Caco-2 (cell line): ENCODE measurements around the gene DEFB121. TPM values are rescaled to one million over a fixed set of nuclear protein-coding genes. Genes with fewer than 3 reads are reported as not detected.

Experiments
- BruUV-seq: library from RNA; stranded (reverse); fragments of 400-500 nt; replicated peaks from 2 replicates; lab custom pipeline; 2021; lab: Mats Ljungman, UMichigan
- CTCF ChIA-PET: fragments of 300-600 bp; sonication (Branson Sonifier 250); formaldehyde crosslinking; loops from one replicate; lab custom pipeline; 2022; ENCODE audit warnings: antibody characterized with exemption; lab: Charles Lee
- POLR2A ChIA-PET: fragments of 300-600 bp; sonication (Branson Sonifier 250); formaldehyde crosslinking; loops from one replicate; lab custom pipeline; 2022; ENCODE audit warnings: antibody characterized with exemption; lab: Charles Lee
- DNase-seq, 2 experiments: peaks; one replicate each; pipeline versions ENCODE4 v3.0.0 to v3.0.0-alpha.2; 2020 to 2022
- H3K27me3 ChIP-seq: replicated peaks from 2 replicates; pipeline ENCODE4 v1.6.0; 2011; ENCODE audit warnings: low read length; ENCODE audit not compliant: control insufficient read depth, insufficient read depth
- H3K36me3 ChIP-seq: 2 replicates; pipeline ENCODE4 v1.5.1; 2011; ENCODE audit warnings: low read length; ENCODE audit not compliant: control insufficient read depth, insufficient read depth
- H3K4me1 ChIP-seq: fragments of 250-450 bp; sonication (Bioruptor Pico); 2 replicates; pipeline ENCODE4 v1.5.1; 2020; ENCODE audit warnings: mild to moderate bottlenecking
- H3K4me3 ChIP-seq: 2 replicates; pipeline ENCODE4 v1.5.1; 2011; ENCODE audit warnings: low read depth, mild to moderate bottlenecking, control low read depth, low read length
- H3K9me3 ChIP-seq: fragments of 250-450 bp; sonication (Bioruptor Pico); 2 replicates; pipeline ENCODE4 v1.5.1; 2020; ENCODE audit warnings: mild to moderate bottlenecking, moderate library complexity
- H3K27ac Mint-ChIP-seq: one replicate; pipeline ENCODE4 v1.8.0; 2022; ENCODE audit warnings: mixed read lengths; ENCODE audit not compliant: unreplicated experiment
- H3K27me3 Mint-ChIP-seq: one replicate; pipeline ENCODE4 v1.8.0; 2022; ENCODE audit warnings: mixed read lengths; ENCODE audit not compliant: insufficient read depth, unreplicated experiment
- H3K36me3 Mint-ChIP-seq: one replicate; pipeline ENCODE4 v1.8.0; 2022; ENCODE audit warnings: mild to moderate bottlenecking, mixed read lengths; ENCODE audit not compliant: insufficient read depth, unreplicated experiment
- H3K4me1 Mint-ChIP-seq: one replicate; pipeline ENCODE4 v1.8.0; 2022; ENCODE audit warnings: low read depth, mixed read lengths; ENCODE audit not compliant: unreplicated experiment
- H3K4me3 Mint-ChIP-seq: one replicate; pipeline ENCODE4 v1.8.0; 2022; ENCODE audit warnings: mild to moderate bottlenecking, moderate library complexity, mixed read lengths; ENCODE audit not compliant: unreplicated experiment
- H3K9me3 Mint-ChIP-seq: one replicate; pipeline ENCODE4 v1.8.0; 2022; ENCODE audit warnings: mixed read lengths; ENCODE audit not compliant: unreplicated experiment
- CTCF ChIP-seq, 2 experiments: fragments of 200-600 bp in 1 of 2; IDR thresholded peaks; 1 replicate in 1 of 2; 2 replicates in 1 of 2; pipeline versions ENCODE4 v1.5.1 to v1.8.0; 2011 to 2022; ENCODE audit warnings: antibody characterized with exemption in 1 of 2, control low read depth in 1 of 2, inconsistent platforms in 1 of 2, low read depth in 1 of 2, low read length in 1 of 2, mild to moderate bottlenecking in 1 of 2, moderate library complexity in 1 of 2; ENCODE audit not compliant: insufficient read depth in 1 of 2, severe bottlenecking in 1 of 2, unreplicated experiment in 1 of 2
- intact Hi-C: fragments of 100-400 bp; cut with micrococcal nuclease; formaldehyde crosslinking; loops from one replicate; pipeline ENCODE4 v1.10.0; 2022; ENCODE audit not compliant: unreplicated experiment
- total RNA-seq: library from RNA; stranded (reverse); gene quantifications from 2 replicates; pipeline ENCODE4 v1.2.3, GENCODE V29; 2022

The DEFB121 gene
- total RNA-seq, 1 experiment from 2014 or later, result not detected

DNA sequence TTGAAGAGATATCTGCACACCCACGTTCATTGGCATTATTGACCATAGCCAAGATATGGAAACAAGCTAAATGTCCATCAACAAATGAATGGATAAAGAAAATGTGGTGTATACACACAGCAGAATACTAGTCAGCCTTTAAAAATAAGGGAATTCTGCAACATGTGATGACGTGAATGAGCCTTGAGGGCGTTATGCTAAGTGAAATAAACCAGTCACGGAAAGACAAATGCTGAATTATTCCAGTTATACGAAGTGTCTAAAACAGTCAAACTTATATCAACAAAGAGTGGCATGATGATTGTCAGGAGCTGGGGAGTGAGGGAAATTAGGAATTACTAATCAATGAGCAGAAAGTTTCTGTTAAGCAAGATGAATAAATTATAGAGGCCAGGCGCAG lies 8.4 kb upstream of the DEFB121 start:
- Histone ChIP-seq H3K27me3 (no peaks in the 10 kb centered on the region), H3K9me3 (peaks cover 4% of the 10 kb centered on the region; the same call in 1 of the 2 replicates), H3K4me3 (no peak overlapping the region), H3K4me1 (no peaks in the 10 kb centered on the region), H3K36me3 (no peaks in the 10 kb centered on the region)
- BruUV-seq, result no TSS peak
- Mint-ChIP-seq H3K27ac (no peak overlapping the region), H3K36me3 (no peaks in the 10 kb centered on the region), H3K4me1 (no peaks in the 10 kb centered on the region), H3K27me3 (peaks cover 22% of the 10 kb centered on the region), H3K9me3 (no peaks in the 10 kb centered on the region), H3K4me3 (no peak overlapping the region)
- TF ChIP-seq CTCF (IDR thresholded peaks at IDR 0.05; ENCODE audit: insufficient read depth in 1 of 2, low read depth in 1 of 2, low read length in 1 of 2, severe bottlenecking in 1 of 2, unreplicated experiment in 1 of 2), result no peak
- intact Hi-C loops, result no loop called here
- CTCF ChIA-PET, result interaction anchor here (1.0 kb wide), 1 partner anchor 89 kb away, joined by 5 read pairs; no protein-coding TSS in a partner anchor
- POLR2A ChIA-PET, result no interaction called here
- no peak for DNase-seq

- Mint-ChIP-seq H3K27me3 (peaks cover 20% of the 10 kb centered on the region), H3K27ac (no peak overlapping the region), H3K36me3 (no peaks in the 10 kb centered on the region), H3K4me1 (no peaks in the 10 kb centered on the region), H3K9me3 (no peaks in the 10 kb centered on the region), H3K4me3 (no peak overlapping the region)
- DNase-seq, result no peak
- intact Hi-C loops, result no loop called here
- TF ChIP-seq CTCF (IDR thresholded peaks at IDR 0.05; ENCODE audit: insufficient read depth in 1 of 2, low read depth in 1 of 2, low read length in 1 of 2, severe bottlenecking in 1 of 2, unreplicated experiment in 1 of 2), result no peak
- Histone ChIP-seq H3K27me3 (no peaks in the 10 kb centered on the region), H3K4me1 (no peaks in the 10 kb centered on the region), H3K4me3 (no peak overlapping the region), H3K36me3 (no peaks in the 10 kb centered on the region), H3K9me3 (0 out of 2 replicates have a peak, but pooled peaks cover 4% of the 10 kb centered on the region)
- ChIA-PET POLR2A (no interaction called here), CTCF (no interaction called here)
- no TSS peak for BruUV-seq
Observed at GRCh38 chr20:31410011-31410410, 4.0 kb upstream of the DEFB121 start.

DNA sequence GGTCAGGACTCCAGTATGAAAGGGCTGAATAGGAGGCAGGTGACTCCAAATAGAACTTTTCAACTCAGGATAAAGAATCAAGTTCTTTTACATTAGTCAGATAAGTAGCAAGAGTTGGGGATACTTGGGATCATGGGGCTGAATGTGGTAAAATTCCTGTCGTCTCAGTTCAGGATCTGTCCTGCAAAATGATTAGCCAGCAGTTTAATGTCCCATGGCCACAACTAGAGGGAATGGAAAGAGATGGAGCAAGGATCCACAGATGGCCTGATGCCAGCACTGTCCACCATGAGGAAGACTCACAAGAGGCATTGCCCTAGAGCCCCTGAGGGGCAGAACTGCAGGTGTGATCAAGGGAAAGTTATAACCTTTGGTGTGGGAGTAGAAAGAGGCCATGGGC lies 2.1 kb downstream of the DEFB121 start:
- Mint-ChIP-seq H3K4me3 (no peak overlapping the region), H3K27me3 (peaks cover 11% of the 10 kb centered on the region), H3K9me3 (no peaks in the 10 kb centered on the region), H3K4me1 (no peaks in the 10 kb centered on the region), H3K27ac (no peak overlapping the region), H3K36me3 (no peaks in the 10 kb centered on the region)
- BruUV-seq, result no TSS peak
- CTCF ChIA-PET, result no interaction called here
- no peak for TF ChIP-seq CTCF (IDR thresholded peaks at IDR 0.05; ENCODE audit: insufficient read depth in 1 of 2, low read depth in 1 of 2, low read length in 1 of 2, severe bottlenecking in 1 of 2, unreplicated experiment in 1 of 2)
- POLR2A ChIA-PET, result no interaction called here
- H3K27me3 ChIP-seq, result no peaks in the 10 kb centered on the region; the same call in 1 of the 2 replicates
- H3K4me1 ChIP-seq, result no peaks in the 10 kb centered on the region
- no peaks in the 10 kb centered on the region for H3K36me3 ChIP-seq
- no peak overlapping the region for H3K4me3 ChIP-seq
- H3K9me3 ChIP-seq, result no peaks in the 10 kb centered on the region
- intact Hi-C loops, result no loop called here
- DNase-seq, result no peak
